ENCODE data around the gene CAND1.
"Not testable (repeated sequence)": the region's sequence is repeated elsewhere in the genome, so short reads cannot be mapped to it uniquely, and the experiment has no call there.

The CAND1 gene

DNA sequence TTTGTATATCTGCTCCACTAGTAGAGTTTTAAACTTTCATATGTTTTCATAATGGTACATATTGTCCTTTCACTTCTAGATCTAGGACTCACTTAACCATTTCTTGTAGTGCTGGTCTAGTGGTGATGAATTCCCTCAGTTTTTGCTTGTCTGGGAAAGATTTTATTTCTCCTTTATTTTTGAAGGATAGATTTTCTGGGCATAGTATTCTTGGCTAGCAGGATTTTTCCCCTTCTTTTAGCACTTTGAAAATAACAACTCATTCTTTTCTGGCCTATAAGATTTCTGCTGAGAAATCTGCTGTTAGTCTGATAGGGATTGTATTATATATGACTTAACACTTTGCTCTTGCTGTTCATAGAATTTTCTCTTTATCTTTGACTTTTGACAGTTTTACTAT is 69.3 kb downstream of the CAND1 start:
- Mint-ChIP-seq H3K4me3 (no peak overlapping the region), H3K27me3 (no peaks in the 10 kb centered on the region), H3K4me1 (no peaks in the 10 kb centered on the region), H3K9me3 (peaks cover 21% of the 10 kb centered on the region), H3K36me3 (peaks cover 19% of the 10 kb centered on the region), H3K27ac (no peak overlapping the region)
- no peak for DNase-seq (ENCODE audit: low spot score in 2 of 2)
- ATAC-seq (ENCODE audit: low read depth): no peak

GRCh38 chr12:67339530-67339929 is 70.4 kb downstream of the CAND1 start:
- Mint-ChIP-seq H3K4me3 (no peak overlapping the region), H3K9me3 (peaks cover 21% of the 10 kb centered on the region), H3K4me1 (no peaks in the 10 kb centered on the region), H3K27ac (no peak overlapping the region), H3K27me3 (no peaks in the 10 kb centered on the region), H3K36me3 (peaks cover 19% of the 10 kb centered on the region)
- DNase-seq (ENCODE audit: low spot score in 2 of 2): no peak
- ATAC-seq (ENCODE audit: low read depth): no peak

- Mint-ChIP-seq H3K36me3 (peaks cover 19% of the 10 kb centered on the region), H3K9me3 (peaks cover 21% of the 10 kb centered on the region)
- not testable (repeated sequence) for H3K27me3 Mint-ChIP-seq
These were observed 71.9 kb downstream of the CAND1 start for GRCh38 chr12:67341086-67341485.

DNA sequence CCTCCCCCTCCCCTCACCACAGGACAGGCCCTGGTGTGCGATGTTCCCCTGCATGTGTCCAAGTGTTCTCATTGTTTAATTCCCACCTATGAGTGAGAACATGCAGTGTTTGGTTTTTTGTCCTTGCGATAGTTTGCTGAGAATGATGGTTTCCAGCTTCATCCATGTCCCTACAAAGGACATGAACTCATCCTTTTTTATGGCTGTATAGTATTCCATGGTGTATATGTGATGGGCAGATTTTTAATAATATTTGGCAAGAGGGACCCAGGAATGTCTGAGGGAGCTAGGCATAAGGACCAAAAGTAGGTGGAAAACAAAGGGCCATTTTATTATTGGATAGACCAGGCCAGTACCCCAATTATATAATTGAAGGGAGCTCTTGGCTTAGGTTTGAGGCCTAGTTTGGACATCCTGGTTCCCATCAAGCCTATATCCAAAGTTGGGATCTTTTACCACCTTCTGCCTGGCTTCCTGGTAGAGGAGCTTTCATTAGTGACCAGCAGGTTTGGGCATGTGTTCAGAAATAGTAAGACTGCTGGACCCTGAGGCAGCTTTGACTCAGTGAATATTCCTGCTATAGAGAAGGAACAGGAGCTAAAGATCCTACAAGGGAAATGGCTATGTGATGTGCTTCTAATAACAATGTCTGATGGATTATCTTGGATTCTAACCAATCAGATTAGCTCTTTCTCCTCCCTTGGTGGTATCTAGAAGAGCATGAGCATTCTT is 76.0 kb downstream of the CAND1 start:
- Mint-ChIP-seq H3K27me3 (no peaks in the 10 kb centered on the region), H3K4me3 (no peak overlapping the region), H3K36me3 (peaks cover 11% of the 10 kb centered on the region), H3K4me1 (no peaks in the 10 kb centered on the region), H3K9me3 (peaks cover 12% of the 10 kb centered on the region), H3K27ac (no peak overlapping the region)
- ATAC-seq (ENCODE audit: low read depth) (no peak), DNase-seq (ENCODE audit: low spot score in 2 of 2) (no peak)

More at GRCh38 chr12:67341086-67341485, 71.9 kb downstream of the CAND1 start:
- ATAC-seq (ENCODE audit: low read depth); H3K27ac Mint-ChIP-seq; H3K4me3 Mint-ChIP-seq; DNase-seq (ENCODE audit: low spot score in 2 of 2); H3K4me1 Mint-ChIP-seq: not testable (repeated sequence)

GRCh38 chr12:67348683-67349082 is 79.5 kb downstream of the CAND1 start:
- Mint-ChIP-seq H3K27me3 (no peaks in the 10 kb centered on the region), H3K36me3 (peaks cover 5% of the 10 kb centered on the region), H3K4me1 (no peaks in the 10 kb centered on the region), H3K27ac (no peak overlapping the region), H3K4me3 (no peak overlapping the region), H3K9me3 (peaks cover 6% of the 10 kb centered on the region)
- ATAC-seq (ENCODE audit: low read depth) (no peak), DNase-seq (ENCODE audit: low spot score in 2 of 2) (no peak)

- H3K9me3 Mint-ChIP-seq: peaks cover 1% of the 10 kb centered on the region
- no peak for ATAC-seq (ENCODE audit: low read depth)
- H3K4me3 Mint-ChIP-seq: no peak overlapping the region
- H3K36me3 Mint-ChIP-seq: no peaks in the 10 kb centered on the region
- H3K27ac Mint-ChIP-seq: no peak overlapping the region
- H3K4me1 Mint-ChIP-seq: no peaks in the 10 kb centered on the region
- DNase-seq (ENCODE audit: low spot score in 2 of 2): no peak
- H3K27me3 Mint-ChIP-seq: no peaks in the 10 kb centered on the region
These were observed 83.5 kb downstream of the CAND1 start for GRCh38 chr12:67352682-67353081.

GRCh38 chr12:67354322-67354721 is 85.2 kb downstream of the CAND1 start:
- H3K4me1 Mint-ChIP-seq: no peaks in the 10 kb centered on the region
- H3K27ac Mint-ChIP-seq: no peak overlapping the region
- no peaks in the 10 kb centered on the region for H3K9me3 Mint-ChIP-seq
- ATAC-seq (ENCODE audit: low read depth) (no peak), DNase-seq (ENCODE audit: low spot score in 2 of 2) (no peak)
- H3K4me3 Mint-ChIP-seq: no peak overlapping the region
- no peaks in the 10 kb centered on the region for H3K36me3 Mint-ChIP-seq
- H3K27me3 Mint-ChIP-seq: no peaks in the 10 kb centered on the region

GRCh38 chr12:67354966-67355365 is 85.8 kb downstream of the CAND1 start:
- no peak overlapping the region for H3K27ac Mint-ChIP-seq
- no peak for DNase-seq (ENCODE audit: low spot score in 2 of 2)

DNA sequence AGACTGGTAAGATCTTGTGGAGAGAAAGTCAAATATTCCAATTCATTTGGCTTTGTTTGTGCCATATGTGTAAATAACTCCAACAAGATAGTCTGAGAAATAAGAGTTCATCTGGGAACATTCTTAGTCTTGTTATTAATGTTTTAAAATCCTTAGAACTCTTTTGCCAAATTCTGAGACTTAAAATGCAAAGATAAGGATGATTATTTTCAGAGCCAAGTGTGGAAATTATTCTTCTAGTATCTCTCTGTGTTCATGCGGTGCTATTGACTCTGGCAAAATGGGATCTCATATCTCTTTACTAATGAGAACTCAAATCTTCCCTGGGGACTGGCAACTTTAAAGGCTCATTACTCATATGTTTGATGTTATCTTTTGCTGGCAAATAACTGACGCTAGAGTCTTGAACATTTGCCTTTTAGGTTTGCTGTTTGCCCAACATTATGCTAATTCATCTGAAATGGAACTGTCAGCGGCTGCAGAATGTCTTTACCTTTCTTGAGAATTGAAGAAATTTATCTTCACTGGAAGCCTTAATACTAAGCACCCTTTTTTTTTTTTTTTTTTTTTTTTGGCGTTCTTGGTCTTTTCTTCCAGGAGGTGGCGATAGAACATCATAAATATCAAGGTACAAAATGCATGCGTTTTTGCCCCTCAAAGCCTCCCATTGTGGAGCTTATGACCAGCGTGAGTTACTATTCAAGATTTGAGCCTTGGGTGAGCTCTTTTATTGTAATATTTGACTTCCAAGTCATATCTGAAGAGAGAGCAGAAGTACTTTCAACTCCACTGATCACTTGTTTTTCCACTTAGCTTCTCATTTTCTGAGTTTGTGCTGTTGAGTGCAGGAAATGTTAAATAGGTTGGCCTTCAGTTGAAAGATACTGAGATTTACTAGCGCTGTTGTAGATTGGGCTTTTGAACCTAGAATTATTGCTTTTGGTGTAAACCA is 86.5 kb downstream of the CAND1 start:
- Mint-ChIP-seq H3K27me3 (no peaks in the 10 kb centered on the region), H3K4me3 (no peak overlapping the region), H3K36me3 (no peaks in the 10 kb centered on the region), H3K27ac (no peak overlapping the region), H3K9me3 (no peaks in the 10 kb centered on the region), H3K4me1 (no peaks in the 10 kb centered on the region)
- DNase-seq (ENCODE audit: low spot score in 2 of 2) (peak; percentile 13 to 38), ATAC-seq (ENCODE audit: low read depth) (peak; percentile 64)

More at GRCh38 chr12:67354966-67355365, 85.8 kb downstream of the CAND1 start:
- ATAC-seq (ENCODE audit: low read depth): no peak
- no peaks in the 10 kb centered on the region for H3K27me3 Mint-ChIP-seq
- H3K9me3 Mint-ChIP-seq: no peaks in the 10 kb centered on the region
- no peaks in the 10 kb centered on the region for H3K36me3 Mint-ChIP-seq
- no peaks in the 10 kb centered on the region for H3K4me1 Mint-ChIP-seq
- H3K4me3 Mint-ChIP-seq: no peak overlapping the region

DNA sequence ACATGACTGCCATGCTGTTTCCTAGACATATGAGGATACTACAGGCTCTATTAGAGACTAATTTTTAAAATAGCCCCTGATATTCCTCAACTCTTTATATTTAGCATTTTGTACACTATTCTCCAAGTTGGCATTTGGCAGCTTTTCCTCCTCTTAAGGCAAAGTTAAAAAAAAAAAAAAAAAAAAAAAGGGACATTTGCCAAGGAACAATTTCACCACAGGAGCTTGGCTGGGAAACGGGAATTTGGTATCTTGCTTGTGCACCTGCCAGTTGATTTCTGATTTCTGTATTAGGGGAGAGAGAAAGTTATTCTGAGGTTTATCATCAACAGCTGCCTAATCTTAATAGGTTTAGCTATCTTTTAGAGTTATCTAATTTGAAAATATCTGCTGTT is 87.2 kb downstream of the CAND1 start:
- H3K4me3 Mint-ChIP-seq: no peak overlapping the region
- DNase-seq (ENCODE audit: low spot score in 2 of 2): no peak
- no peaks in the 10 kb centered on the region for H3K27me3 Mint-ChIP-seq
- no peaks in the 10 kb centered on the region for H3K4me1 Mint-ChIP-seq
- peaks cover 1% of the 10 kb centered on the region for H3K9me3 Mint-ChIP-seq
- H3K36me3 Mint-ChIP-seq: no peaks in the 10 kb centered on the region
- H3K27ac Mint-ChIP-seq: no peak overlapping the region
- ATAC-seq (ENCODE audit: low read depth): no peak

DNA sequence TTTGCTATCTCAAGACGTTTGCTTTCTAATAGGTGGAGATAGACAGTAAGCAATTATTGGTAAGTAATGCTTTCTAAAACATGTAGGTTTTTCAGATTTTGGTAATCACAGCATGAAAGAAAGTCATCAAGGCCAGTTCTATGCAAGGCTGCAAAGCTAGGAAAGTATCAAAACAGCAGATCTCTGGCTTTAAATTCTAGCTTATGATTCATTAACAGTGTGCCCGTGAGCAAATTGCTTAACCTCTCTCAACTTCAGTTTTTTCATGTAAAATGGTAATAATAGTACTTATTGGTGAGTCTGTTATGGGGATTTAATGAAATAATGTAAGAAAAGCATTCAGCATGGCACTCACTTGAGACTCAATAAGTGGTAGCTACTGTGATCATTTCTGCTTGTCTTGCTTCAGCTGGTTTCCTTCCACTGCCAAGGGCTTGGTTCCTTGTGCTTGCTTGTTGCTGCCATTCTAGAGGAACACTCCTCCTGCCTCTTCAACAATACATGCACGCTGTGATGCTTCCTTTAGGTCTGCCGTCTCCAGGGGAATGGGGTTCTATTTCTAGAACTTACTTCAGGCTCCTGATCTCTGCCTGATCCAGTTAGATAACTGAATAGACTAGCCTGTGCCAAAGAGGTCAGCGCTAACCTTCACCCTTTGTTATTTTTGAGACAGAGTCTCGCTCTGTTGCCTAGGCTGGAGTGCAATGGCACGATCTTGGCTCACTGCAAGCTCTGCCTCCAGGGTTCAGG is 88.4 kb downstream of the CAND1 start:
- Mint-ChIP-seq H3K9me3 (peaks cover 2% of the 10 kb centered on the region), H3K4me1 (no peaks in the 10 kb centered on the region), H3K27ac (no peak overlapping the region), H3K27me3 (no peaks in the 10 kb centered on the region), H3K36me3 (no peaks in the 10 kb centered on the region), H3K4me3 (no peak overlapping the region)
- DNase-seq (ENCODE audit: low spot score in 2 of 2) (no peak), ATAC-seq (ENCODE audit: low read depth) (no peak)

GRCh38 chr12:67358781-67359338 is 89.7 kb downstream of the CAND1 start:
- ATAC-seq (ENCODE audit: low read depth) (no peak), DNase-seq (ENCODE audit: low spot score in 2 of 2) (no peak)
- no peaks in the 10 kb centered on the region for H3K27me3 Mint-ChIP-seq

DNA sequence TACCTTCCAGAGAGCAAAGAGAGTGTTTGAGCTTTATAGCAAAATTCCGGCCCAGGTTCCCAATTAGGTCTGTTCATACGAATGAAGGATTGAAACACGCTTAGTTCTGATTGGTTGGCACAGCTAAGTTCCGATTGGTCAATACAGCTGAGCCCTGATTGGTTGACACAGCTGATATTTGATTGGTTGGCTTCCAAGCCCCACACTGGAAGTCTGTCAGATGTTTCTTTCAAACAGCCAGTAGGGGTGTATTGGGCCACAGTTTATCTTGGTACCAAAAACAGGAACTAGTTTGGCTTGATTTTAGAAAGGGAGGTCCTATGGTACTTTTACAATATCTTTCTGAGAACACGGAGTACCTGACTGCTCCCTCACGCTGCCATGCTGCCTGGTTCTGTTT is 93.4 kb downstream of the CAND1 start:
- no peaks in the 10 kb centered on the region for H3K27me3 Mint-ChIP-seq
- DNase-seq (ENCODE audit: low spot score in 2 of 2) (no peak), ATAC-seq (ENCODE audit: low read depth) (peak; percentile 81)
- peaks cover 2% of the 10 kb centered on the region for H3K9me3 Mint-ChIP-seq
- no peak overlapping the region for H3K27ac Mint-ChIP-seq
- H3K36me3 Mint-ChIP-seq: no peaks in the 10 kb centered on the region
- H3K4me3 Mint-ChIP-seq: no peak overlapping the region
- no peaks in the 10 kb centered on the region for H3K4me1 Mint-ChIP-seq

More at GRCh38 chr12:67358781-67359338, 89.7 kb downstream of the CAND1 start:
- no peak overlapping the region for H3K4me3 Mint-ChIP-seq
- H3K9me3 Mint-ChIP-seq: peaks cover 2% of the 10 kb centered on the region
- H3K4me1 Mint-ChIP-seq: no peaks in the 10 kb centered on the region
- H3K27ac Mint-ChIP-seq: no peak overlapping the region
- H3K36me3 Mint-ChIP-seq: no peaks in the 10 kb centered on the region

Data from memory B cell (primary cell).